GM12891 (cell line): ENCODE results near the gene CERS6.

ENCODE experiments used
- POLR2A ChIP-seq: IDR thresholded peaks from 2 replicates; pipeline ENCODE4 v1.6.1; 2011; ENCODE audit warnings: low read depth, low read length, control low read depth
- POLR2AphosphoS5 ChIP-seq: IDR thresholded peaks from 2 replicates; pipeline ENCODE4 v1.6.1; 2011; ENCODE audit warnings: low read depth, low read length, control low read depth
- POU2F2 ChIP-seq: IDR thresholded peaks from 2 replicates; pipeline ENCODE4 v1.6.1; 2011; ENCODE audit warnings: low read depth, mild to moderate bottlenecking, control low read depth, low read length, moderate library complexity

DNA sequence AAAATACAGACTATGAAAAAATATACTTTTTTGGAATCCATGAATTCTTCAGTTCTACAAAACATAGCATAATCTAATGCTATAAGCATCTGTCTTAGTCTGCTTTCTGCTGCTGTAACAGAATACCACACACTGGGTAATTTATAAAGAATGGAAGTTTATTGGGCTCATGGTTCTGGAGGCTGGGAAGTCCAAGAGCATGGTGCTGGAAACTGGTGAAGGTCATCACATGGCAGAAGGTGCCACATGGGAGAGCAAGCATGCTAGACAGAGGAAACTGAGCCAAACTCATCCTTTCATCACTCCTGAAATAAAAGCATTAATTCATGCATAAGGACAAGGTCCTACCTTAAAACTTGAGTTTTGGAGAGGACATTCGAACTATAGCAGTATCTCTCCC, 319.8 kb downstream of the CERS6 start:
- no peak for TF ChIP-seq POLR2A
- no peak for TF ChIP-seq POLR2AphosphoS5
- TF ChIP-seq POU2F2: no peak
